NOMO-1 treated with DMSO at 0.1 percent for 48 hours (cell line): Measurements from ENCODE around the gene CXCL13.
"Not testable (repeated sequence)": the region's sequence is repeated elsewhere in the genome, so short reads cannot be mapped to it uniquely, and the experiment has no call there.

ENCODE experiments used
- DNase-seq: peaks from one replicate; lab custom pipeline; 2025; ENCODE audit not compliant: unreplicated experiment; lab: John Stamatoyannopoulos, UW

Gene CXCL13

GRCh38 chr4:77653162-77653758 lies 47.6 kb downstream of the CXCL13 start:
- no peak for DNase-seq

GRCh38 chr4:77660318-77660717 lies 54.7 kb downstream of the CXCL13 start:
- DNase-seq: not testable (repeated sequence)
